SW 1271 (cell line): Measurements from ENCODE around the gene HHATL.

Source experiments
- DNase-seq, 2 experiments: peaks; one replicate each; lab custom pipeline; 2025; lab: John Stamatoyannopoulos, UW

HHATL gene

GRCh38 chr3:42663581-42664437 lies 38.8 kb downstream of the HHATL start:
- no peak for DNase-seq

- DNase-seq: no peak
Measured at GRCh38 chr3:42662813-42663535, 39.6 kb downstream of the HHATL start.

- DNase-seq: no peak
Measured at GRCh38 chr3:42662037-42662812, 40.4 kb downstream of the HHATL start.

- no peak for DNase-seq
Measured at GRCh38 chr3:42661593-42662022, 41.0 kb downstream of the HHATL start.

GRCh38 chr3:42660898-42661297 lies 41.7 kb downstream of the HHATL start:
- DNase-seq: peak in 1 of 2 experiments; percentile 36

- DNase-seq: no peak
Measured at GRCh38 chr3:42660131-42660715, 42.4 kb downstream of the HHATL start.

- DNase-seq: no peak
Measured at GRCh38 chr3:42659451-42660130, 43.0 kb downstream of the HHATL start.

GRCh38 chr3:42658771-42659390 lies 43.7 kb downstream of the HHATL start:
- no peak for DNase-seq

GRCh38 chr3:42658091-42658770 lies 44.4 kb downstream of the HHATL start:
- no peak for DNase-seq

- DNase-seq: no peak
Measured at GRCh38 chr3:42657675-42658074, 44.9 kb downstream of the HHATL start.

- no peak for DNase-seq
Measured at GRCh38 chr3:42656680-42657610, 45.7 kb downstream of the HHATL start.

GRCh38 chr3:42655980-42656679 lies 46.5 kb downstream of the HHATL start:
- no peak for DNase-seq

GRCh38 chr3:42655331-42655888 lies 47.2 kb downstream of the HHATL start:
- DNase-seq: no peak

GRCh38 chr3:42654331-42655201 lies 48.0 kb downstream of the HHATL start:
- DNase-seq: peak in 1 of 2 experiments; percentile 7

GRCh38 chr3:42653560-42654330 lies 48.9 kb downstream of the HHATL start, which contains the start of gene ZBTB47:
TSS of gene ZBTB47 (plus strand) at chr3:42653697. CDS start at chr3:42658356, 4,659 bp downstream.
- no peak for DNase-seq

GRCh38 chr3:42653303-42653559 lies 49.4 kb downstream of the HHATL start:
- no peak for DNase-seq
